IMR-90 (cell line): ENCODE results near the gene ANTXR1. TPM values are rescaled to one million over a fixed set of nuclear protein-coding genes. Genes with fewer than 3 reads are reported as not detected.

Experiments
- ATAC-seq: fragments of 200-7000 bp; cut with Tn5 transposase; 2 replicates; pipeline ENCODE4 v1.9.1; 2020; ENCODE audit warnings: low read depth, mild to moderate bottlenecking, moderate library complexity
- BruUV-seq: library from RNA; stranded (reverse); fragments of 400-500 nt; replicated peaks from 2 replicates; lab custom pipeline; 2021; lab: Mats Ljungman, UMichigan
- CTCF ChIA-PET: fragments of 300-600 bp; formaldehyde crosslinking; extraction: SDS; loops from one replicate; lab custom pipeline; 2021; ENCODE audit warnings: antibody characterized with exemption; lab: Yijun Ruan, JAX
- POLR2A ChIA-PET: fragments of 300-600 bp; sonication (Branson Sonifier 250); formaldehyde crosslinking; loops from one replicate; lab custom pipeline; 2022; ENCODE audit warnings: antibody characterized with exemption; ENCODE audit not compliant: unreplicated experiment; lab: Charles Lee
- DNase-seq: peaks from one replicate; pipeline ENCODE4 v3.0.0; 2013
- H2AFZ ChIP-seq: replicated peaks from 2 replicates; pipeline ENCODE3; 2013; ENCODE audit warnings: low read length, mild to moderate bottlenecking; ENCODE audit not compliant: poor library complexity
- H2AK5ac ChIP-seq: 2 replicates; pipeline ENCODE4 v1.6.1; 2013; ENCODE audit warnings: low read depth, low read length, inconsistent platforms
- H2AK9ac ChIP-seq: replicated peaks from 2 replicates; pipeline ENCODE3; 2013; ENCODE audit warnings: mild to moderate bottlenecking, low read depth, low read length, moderate library complexity; ENCODE audit not compliant: poor library complexity
- H2BK120ac ChIP-seq: 2 replicates; pipeline ENCODE4 v1.6.1; 2013; ENCODE audit warnings: low read depth, low read length, inconsistent platforms
- H2BK15ac ChIP-seq: 3 replicates; pipeline ENCODE4 v1.6.1; 2013; ENCODE audit warnings: low read depth, low read length, inconsistent platforms
- H2BK20ac ChIP-seq: 2 replicates; pipeline ENCODE4 v1.6.1; 2013; ENCODE audit warnings: low read depth, mild to moderate bottlenecking, inconsistent platforms, low read length, moderate library complexity
- H2BK5ac ChIP-seq: 2 replicates; pipeline ENCODE4 v1.6.1; 2013; ENCODE audit warnings: mild to moderate bottlenecking, low read depth, low read length, inconsistent platforms; ENCODE audit not compliant: poor library complexity, severe bottlenecking
- H3K14ac ChIP-seq: replicated peaks from 2 replicates; pipeline ENCODE4 v1.6.1; 2013; ENCODE audit warnings: low read depth, low read length, inconsistent platforms
- H3K18ac ChIP-seq: 2 replicates; pipeline ENCODE4 v1.6.1; 2013; ENCODE audit warnings: low read depth, low read length, control low read depth
- H3K23ac ChIP-seq: 2 replicates; pipeline ENCODE4 v1.6.1; 2013; ENCODE audit warnings: low read depth, low read length, inconsistent platforms
- H3K27ac ChIP-seq: 2 replicates; pipeline ENCODE4 v1.5.1; 2013; ENCODE audit warnings: mild to moderate bottlenecking, control low read depth, low read length; ENCODE audit not compliant: insufficient read depth
- H3K27me3 ChIP-seq: 2 replicates; pipeline ENCODE4 v1.6.1; 2013; ENCODE audit warnings: low read length; ENCODE audit not compliant: control insufficient read depth, insufficient read depth
- H3K36me3 ChIP-seq: 2 replicates; pipeline ENCODE4 v1.6.1; 2013; ENCODE audit warnings: low read length, mixed read lengths; ENCODE audit not compliant: control insufficient read depth, insufficient read depth
- H3K4ac ChIP-seq: 2 replicates; pipeline ENCODE4 v1.6.1; 2013; ENCODE audit warnings: low read depth, low read length, inconsistent platforms
- H3K4me1 ChIP-seq: 2 replicates; pipeline ENCODE4 v1.6.1; 2013; ENCODE audit warnings: low read length, mixed read lengths; ENCODE audit not compliant: control insufficient read depth, insufficient read depth
- H3K4me2 ChIP-seq: 2 replicates; pipeline ENCODE4 v1.6.1; 2013; ENCODE audit warnings: low read depth, mild to moderate bottlenecking, control low read depth, low read length, moderate library complexity
- H3K4me3 ChIP-seq: 2 replicates; pipeline ENCODE4 v1.5.1; 2013; ENCODE audit warnings: low read depth, mild to moderate bottlenecking, control low read depth, low read length, moderate library complexity; ENCODE audit not compliant: insufficient read depth
- H3K56ac ChIP-seq: 2 replicates; pipeline ENCODE4 v1.6.1; 2013; ENCODE audit warnings: low read length, inconsistent platforms; ENCODE audit not compliant: insufficient read depth; ENCODE audit errors: extremely low read depth
- H3K79me1 ChIP-seq, 2 experiments: 2 replicates each; pipeline ENCODE4 v1.6.1; 2013; ENCODE audit warnings: low read length in 2 of 2, inconsistent platforms in 1 of 2, low read depth in 1 of 2
- H3K9ac ChIP-seq: 2 replicates; pipeline ENCODE4 v1.6.1; 2013; ENCODE audit warnings: low read depth, low read length, control low read depth
- H3K9me1 ChIP-seq: 2 replicates; pipeline ENCODE4 v1.6.1; 2013; ENCODE audit warnings: low read length, inconsistent platforms; ENCODE audit not compliant: insufficient read depth
- H3K9me3 ChIP-seq: 2 replicates; pipeline ENCODE4 v1.6.1; 2013; ENCODE audit warnings: low read length; ENCODE audit not compliant: control insufficient read depth, insufficient read depth
- H4K20me1 ChIP-seq: 2 replicates; pipeline ENCODE4 v1.6.1; 2013; ENCODE audit warnings: low read length, inconsistent platforms; ENCODE audit not compliant: insufficient read depth
- H4K5ac ChIP-seq: 2 replicates; pipeline ENCODE4 v1.6.1; 2013; ENCODE audit warnings: mild to moderate bottlenecking, low read depth, low read length, control low read depth
- H4K8ac ChIP-seq, 2 experiments: 2 replicates each; pipeline ENCODE4 v1.6.1; 2013; ENCODE audit warnings: low read depth in 2 of 2, low read length in 2 of 2, control low read depth in 1 of 2, inconsistent platforms in 1 of 2
- H4K91ac ChIP-seq: 2 replicates; pipeline ENCODE4 v1.6.1; 2013; ENCODE audit warnings: low read depth, low read length, inconsistent platforms; ENCODE audit not compliant: insufficient read depth
- MAFK ChIP-seq: IDR thresholded peaks from 2 replicates; pipeline ENCODE4 v1.6.1; 2012; ENCODE audit warnings: low read depth, low read length, improper control_type of control experiment
- MAZ ChIP-seq: IDR thresholded peaks from 2 replicates; pipeline ENCODE4 v1.6.1; 2012; ENCODE audit warnings: low read depth, mild to moderate bottlenecking, low read length, improper control_type of control experiment, moderate library complexity, borderline replicate concordance
- MXI1 ChIP-seq: IDR thresholded peaks from 2 replicates; pipeline ENCODE4 v1.6.1; 2012; ENCODE audit warnings: low read depth, mild to moderate bottlenecking, low read length, moderate library complexity, borderline replicate concordance
- WGBS, 2 experiments: methylation state at CpG; one replicate each; pipeline versions ENCODE4 v1.1.5 to v1.1.7; 2013; ENCODE audit warnings: missing lambda C conversion rate in 2 of 2; ENCODE audit not compliant: insufficient read length in 1 of 2; ENCODE audit errors: extremely low coverage in 2 of 2; 5-methylcytosine and 5-hydroxymethylcytosine counted together
- dilution Hi-C: fragments of 300-500 bp; cut with HindIII; formaldehyde crosslinking; loops from one replicate; pipeline ENCODE4 v1.14.3; 2018; ENCODE audit warnings: low sequenced_read_pairs; ENCODE audit not compliant: unreplicated experiment
- in situ Hi-C: fragments of 300-500 bp; cut with MboI; formaldehyde crosslinking; loops from 3 replicates; pipeline ENCODE4 v1.14.3; 2019; ENCODE audit warnings: low sequenced_read_pairs, inconsistent platforms, mixed read lengths
- intact Hi-C: fragments of 100-400 bp; cut with micrococcal nuclease; formaldehyde crosslinking; loops from 2 replicates; pipeline ENCODE4 v1.10.0; 2022
- polyA plus RNA-seq, 3 experiments: library from polyadenylated mRNA; depleted of rRNA; stranded (reverse); fragments of >200 nt; gene quantifications; 2 replicates each; pipeline ENCODE4 v1.2.3, GENCODE V29; 2012; ENCODE audit warnings: low replicate concordance in 1 of 3
- total RNA-seq: library from RNA; depleted of rRNA; stranded (reverse); fragments of >200 nt; gene quantifications from 2 replicates; pipeline ENCODE4 v1.2.3, GENCODE V29; 2012
- TF ChIP-seq, protein P1 (sequence below): conservative IDR thresholded peaks from 2 replicates; pipeline ENCODE4 v1.5.1; 2012; ENCODE audit warnings: mild to moderate bottlenecking, low read depth, low read length, improper control_type of control experiment

Gene ANTXR1
- total and polyA plus RNA-seq, 2 of the 4 experiments (the other 2 are of a cell fraction), result 27.2 to 36.9 TPM

DNA sequence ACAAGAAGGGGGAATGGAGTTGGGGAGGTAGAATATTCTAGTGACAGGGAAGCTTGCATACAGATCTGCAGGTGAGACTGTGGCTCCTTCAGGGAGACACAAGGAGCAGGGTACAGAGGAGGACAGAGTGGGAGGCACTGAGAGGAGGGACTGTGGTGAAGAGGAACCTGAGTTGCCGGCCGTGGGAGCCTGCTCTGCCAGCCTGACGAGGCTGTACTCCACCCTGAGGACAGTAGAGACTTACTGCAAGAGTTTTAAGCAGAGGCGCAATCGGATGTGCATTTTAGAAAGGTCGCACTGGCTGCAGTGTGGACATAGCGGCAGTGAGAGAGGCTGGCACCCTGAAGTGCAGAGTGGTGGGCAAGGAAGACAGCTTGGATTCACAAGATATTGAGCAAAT, 188.3 kb downstream of the ANTXR1 start:
- Histone ChIP-seq H3K23ac (peak overlapping the region; percentile 17; the same call in 1 of the 2 replicates), H3K4me3 (no peak overlapping the region), H3K14ac (peak overlapping the region; percentile 34), H4K5ac (peak overlapping the region; percentile 47), H3K18ac (peak overlapping the region; percentile 85), H3K9me1 (peaks cover 19% of the 10 kb centered on the region), H3K4me1 (peaks cover 23% of the 10 kb centered on the region), H3K27me3 (no peaks in the 10 kb centered on the region), H3K9ac (no peak overlapping the region), H2BK5ac (peak overlapping the region; percentile 70), H3K36me3 (peaks cover 44% of the 10 kb centered on the region), H3K27ac (no peak overlapping the region), H4K20me1 (no peaks in the 10 kb centered on the region), H3K56ac (no peak overlapping the region), H2AFZ (no peak overlapping the region), H2BK20ac (0 out of 2 replicates have a peak overlapping the region, but pooled peaks have one; percentile 60), H2AK5ac (peak overlapping the region; percentile 52; the same call in 1 of the 2 replicates), H4K8ac (peak overlapping the region; percentile 37 to 65; a peak in 2 of 4 replicates), H2AK9ac (no peak overlapping the region), H4K91ac (peak overlapping the region; percentile 70), H3K79me1 (peaks cover 20 to 45% of the 10 kb centered on the region in 2 experiments), H3K4me2 (no peak overlapping the region), H3K4ac (peak overlapping the region; percentile 73), H2BK15ac (peak overlapping the region; percentile 49; the same call in 2 of the 3 replicates), H2BK120ac (peak overlapping the region; percentile 72), H3K9me3 (no peaks in the 10 kb centered on the region)
- POLR2A ChIA-PET, result no interaction called here
- ATAC-seq (no peak), DNase-seq (no peak)
- in situ Hi-C loops, result no loop called here
- dilution Hi-C loops, result no loop called here
- no TSS peak for BruUV-seq
- intact Hi-C loops, result loop anchor here (5.0 kb wide), 1 partner anchor 106 kb away; no protein-coding TSS in a partner anchor
- TF ChIP-seq MAZ (no peak), MAFK (no peak), MXI1 (no peak)
- TF ChIP-seq, protein P1, sequence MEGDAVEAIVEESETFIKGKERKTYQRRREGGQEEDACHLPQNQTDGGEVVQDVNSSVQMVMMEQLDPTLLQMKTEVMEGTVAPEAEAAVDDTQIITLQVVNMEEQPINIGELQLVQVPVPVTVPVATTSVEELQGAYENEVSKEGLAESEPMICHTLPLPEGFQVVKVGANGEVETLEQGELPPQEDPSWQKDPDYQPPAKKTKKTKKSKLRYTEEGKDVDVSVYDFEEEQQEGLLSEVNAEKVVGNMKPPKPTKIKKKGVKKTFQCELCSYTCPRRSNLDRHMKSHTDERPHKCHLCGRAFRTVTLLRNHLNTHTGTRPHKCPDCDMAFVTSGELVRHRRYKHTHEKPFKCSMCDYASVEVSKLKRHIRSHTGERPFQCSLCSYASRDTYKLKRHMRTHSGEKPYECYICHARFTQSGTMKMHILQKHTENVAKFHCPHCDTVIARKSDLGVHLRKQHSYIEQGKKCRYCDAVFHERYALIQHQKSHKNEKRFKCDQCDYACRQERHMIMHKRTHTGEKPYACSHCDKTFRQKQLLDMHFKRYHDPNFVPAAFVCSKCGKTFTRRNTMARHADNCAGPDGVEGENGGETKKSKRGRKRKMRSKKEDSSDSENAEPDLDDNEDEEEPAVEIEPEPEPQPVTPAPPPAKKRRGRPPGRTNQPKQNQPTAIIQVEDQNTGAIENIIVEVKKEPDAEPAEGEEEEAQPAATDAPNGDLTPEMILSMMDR, result no peak
- CTCF ChIA-PET, result no interaction called here
- WGBS, 2 experiments, result 94% methylated on average over 5 of the region's 7 CpGs; no CpG with 5 or more reads in 1 of the 2 experiments
